Suppressor macrophage treated with lipopolysaccharide for 4 hours (primary cell): ENCODE data around the gene UBE2S.
"Not testable (repeated sequence)": the region's sequence is repeated elsewhere in the genome, so short reads cannot be mapped to it uniquely, and the experiment has no call there.

Experiments
- DNase-seq: peaks from one replicate; pipeline ENCODE4 v3.0.0-alpha.2; 2020

UBE2S gene

GRCh38 chr19:55402509-55402908 is 5.1 kb downstream of the UBE2S start:
- no peak for DNase-seq

- DNase-seq, result not testable (repeated sequence)
These were observed 6.2 kb downstream of the UBE2S start for GRCh38 chr19:55401390-55401789.

DNA sequence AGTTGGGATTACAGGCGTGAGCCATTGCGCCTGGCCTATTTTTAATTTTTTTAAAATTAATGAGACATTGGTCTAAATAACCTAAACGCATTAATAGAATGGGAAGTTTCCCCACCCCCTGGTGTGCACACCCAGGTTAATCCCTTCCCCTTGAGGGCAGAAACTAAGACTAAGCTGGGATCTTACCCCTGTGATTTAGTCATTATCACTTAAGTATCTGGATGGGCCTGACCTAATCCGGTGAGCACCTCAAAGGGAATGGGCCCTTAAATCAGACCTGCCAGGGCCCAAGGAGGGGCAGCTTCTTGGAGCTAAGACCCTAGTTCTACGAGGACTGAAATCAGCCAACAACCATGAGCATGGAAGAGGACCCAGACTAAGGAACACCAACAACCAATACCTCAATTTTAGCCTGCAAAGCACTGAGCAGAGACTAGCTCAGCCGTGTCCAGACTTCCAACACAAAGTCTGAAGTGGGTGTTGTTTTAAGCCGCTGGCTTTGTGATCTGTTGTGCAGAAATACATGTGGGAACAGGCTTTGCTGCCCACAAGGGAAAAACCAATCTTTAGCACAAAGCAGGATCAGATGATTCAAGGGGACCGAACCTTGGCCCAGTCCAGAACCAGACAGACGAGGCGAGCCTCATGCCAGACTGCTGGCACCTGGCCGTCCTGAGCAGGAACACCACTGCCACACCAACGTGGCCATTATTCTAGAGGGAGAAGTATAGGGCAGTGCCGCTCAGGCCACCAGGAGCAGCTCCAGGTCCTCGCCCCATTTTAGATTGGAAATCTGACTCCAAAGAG is 7.1 kb downstream of the UBE2S start:
- DNase-seq, result no peak

- DNase-seq, result peak; percentile 93
These were observed 9.2 kb downstream of the UBE2S start for GRCh38 chr19:55398200-55398925.

DNA sequence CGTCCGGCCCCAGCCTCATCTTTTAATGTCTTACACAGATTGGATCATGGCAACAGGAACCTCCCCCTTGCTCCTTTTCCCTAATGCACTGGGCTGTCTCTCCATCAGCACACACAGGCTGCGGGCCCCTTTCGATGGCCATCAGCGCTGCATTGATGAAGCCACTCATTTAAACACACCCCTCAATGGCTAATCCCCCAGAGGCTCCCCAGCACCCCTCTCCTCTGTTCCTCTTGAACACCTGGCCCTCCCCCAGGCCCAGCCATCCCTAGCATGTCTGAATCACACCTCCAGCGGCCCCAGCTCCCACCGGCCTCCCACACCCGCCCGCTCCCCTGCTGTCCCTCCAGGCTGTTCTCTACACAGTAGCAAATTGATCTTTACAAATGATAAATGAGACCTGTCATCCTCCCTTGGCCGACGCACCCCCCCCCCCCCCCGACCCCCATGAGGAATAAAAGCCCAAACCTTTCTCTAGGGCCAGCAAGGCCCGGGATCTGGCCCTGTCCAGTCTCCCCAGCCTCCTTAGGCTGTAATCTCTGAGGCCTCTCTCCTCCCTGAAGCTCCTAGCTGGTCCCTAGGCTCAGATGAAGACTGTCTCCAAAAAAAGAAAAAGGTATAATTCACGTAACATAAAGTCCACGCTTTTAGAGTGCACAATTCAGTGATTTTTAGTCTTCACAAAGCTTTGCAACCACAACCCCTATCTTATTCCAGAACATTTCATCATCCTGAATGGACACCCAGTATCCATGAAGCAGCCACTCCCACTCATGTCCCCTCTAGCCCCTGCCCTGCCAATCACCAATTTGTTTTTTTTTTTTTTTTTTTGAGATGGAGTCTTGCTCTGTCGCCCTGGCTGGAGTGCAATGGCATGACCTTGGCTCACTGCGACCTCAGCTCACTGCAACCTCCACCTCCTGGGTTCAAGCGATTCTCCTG is 14.5 kb downstream of the UBE2S start:
- no peak for DNase-seq

GRCh38 chr19:55391702-55392615 is 15.6 kb downstream of the UBE2S start:
- no peak for DNase-seq

- no peak for DNase-seq
These were observed 16.4 kb downstream of the UBE2S start for GRCh38 chr19:55391191-55391670.

DNA sequence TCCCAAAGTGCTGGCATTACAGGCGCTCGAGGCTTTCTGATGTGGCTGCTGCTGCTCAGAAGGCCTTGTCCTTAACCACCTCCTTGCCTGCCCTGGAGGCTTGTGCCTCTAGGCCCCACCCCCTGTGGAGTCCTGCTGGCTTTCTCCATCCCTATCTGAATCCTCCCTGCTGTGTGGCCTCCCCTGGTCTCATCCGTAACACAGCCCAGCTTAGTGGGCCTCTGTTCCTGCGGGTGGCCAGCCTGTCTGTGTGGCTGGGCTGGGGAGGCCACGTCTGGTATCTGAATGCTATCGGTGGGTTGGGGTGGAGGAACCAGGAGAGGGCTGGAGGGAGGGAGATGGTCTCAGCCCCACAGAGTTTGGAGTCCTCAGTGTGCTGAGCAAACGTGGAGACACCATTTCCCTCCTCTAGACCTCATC is 17.1 kb downstream of the UBE2S start:
- DNase-seq, result no peak

DNA sequence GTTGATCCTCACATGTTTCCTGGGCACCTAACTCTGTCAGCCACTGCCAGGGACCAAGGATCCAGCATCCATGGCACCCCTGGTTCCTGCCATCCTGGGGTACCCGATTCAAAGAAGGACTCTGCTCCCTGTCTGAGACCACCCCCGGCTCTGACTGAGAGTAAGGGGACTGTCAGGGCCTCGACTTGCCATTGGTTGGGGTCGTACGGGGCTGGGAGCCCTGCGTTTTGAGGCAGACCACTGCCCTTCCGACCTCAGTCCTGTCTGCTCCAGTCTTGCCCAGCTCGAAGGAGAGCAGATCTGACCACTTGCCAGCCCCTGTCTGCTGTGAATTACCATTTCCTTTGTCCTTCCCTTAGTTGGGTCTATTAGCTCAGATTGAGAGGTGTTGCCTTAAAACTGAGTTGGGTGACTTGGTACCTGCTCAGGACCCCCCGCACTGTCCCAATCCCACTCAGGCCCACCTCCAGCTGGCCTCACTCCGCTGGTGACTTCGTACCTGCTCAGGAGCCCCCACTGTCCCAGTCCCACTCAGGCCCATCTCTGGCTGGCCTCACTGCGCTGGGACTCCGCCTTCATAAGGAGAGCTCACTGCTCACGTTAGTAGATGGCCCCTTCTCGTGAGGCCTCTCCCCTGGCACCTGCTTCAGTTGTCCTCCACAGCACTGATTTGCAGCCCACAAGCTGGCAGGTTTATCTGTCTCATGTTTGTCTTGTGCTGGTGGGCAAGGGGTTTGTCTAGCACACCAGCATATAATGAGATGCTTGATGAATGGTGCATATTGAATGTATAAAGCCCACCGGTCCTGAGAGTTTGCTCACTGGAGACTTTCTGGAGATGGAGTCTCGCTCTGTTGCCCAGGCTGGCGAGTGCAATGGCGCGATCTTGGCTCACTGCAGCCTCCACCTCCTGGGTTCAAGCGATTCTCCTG is 17.9 kb downstream of the UBE2S start:
- no peak for DNase-seq

- DNase-seq, result no peak
These were observed 19.7 kb downstream of the UBE2S start for GRCh38 chr19:55387736-55388497.

GRCh38 chr19:55386493-55386971 is 21.1 kb downstream of the UBE2S start:
- no peak for DNase-seq

DNA sequence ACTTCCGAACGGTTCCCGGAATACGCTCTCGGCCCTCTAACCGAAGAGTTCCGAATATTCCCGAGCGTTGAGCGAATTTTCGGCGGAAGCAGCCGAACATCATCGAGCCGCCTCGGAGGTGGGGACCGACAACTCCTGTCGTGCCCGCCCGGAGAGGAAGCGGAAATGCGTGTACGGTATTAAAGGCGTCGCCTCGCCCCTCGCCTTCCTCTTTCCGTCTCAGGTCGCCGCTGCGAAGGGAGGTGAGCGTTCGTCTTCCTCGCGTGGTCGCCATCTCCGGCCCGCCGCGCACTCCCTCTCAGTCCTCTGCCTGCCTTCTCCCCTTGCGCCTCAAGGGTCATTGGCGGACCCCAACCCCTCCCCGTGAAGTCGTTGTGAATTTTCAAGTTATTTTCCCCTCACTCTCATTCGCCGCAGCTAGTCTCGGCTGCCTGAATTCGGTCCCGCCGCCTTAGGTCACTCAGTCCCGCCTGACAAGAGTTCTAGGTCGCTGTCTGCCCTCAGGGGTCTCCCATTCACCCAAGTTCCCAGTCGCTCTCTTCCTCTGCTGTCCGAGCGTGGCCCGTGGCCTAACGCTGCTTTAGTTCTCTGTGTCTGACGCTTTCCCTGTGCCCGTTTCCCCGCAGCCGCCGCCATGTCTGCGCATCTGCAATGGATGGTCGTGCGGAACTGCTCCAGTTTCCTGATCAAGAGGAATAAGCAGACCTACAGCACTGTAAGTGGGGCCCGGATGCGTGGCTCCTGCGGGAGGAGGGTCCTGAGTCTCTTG is 21.7 kb downstream of the UBE2S start, which contains the start of gene RPL28:
Gene RPL28 (plus strand): TSS at position 209 of the 769 bp plus-strand sequence. CDS start 426 bp downstream, at position 635.
- peak; percentile 100 for DNase-seq

DNA sequence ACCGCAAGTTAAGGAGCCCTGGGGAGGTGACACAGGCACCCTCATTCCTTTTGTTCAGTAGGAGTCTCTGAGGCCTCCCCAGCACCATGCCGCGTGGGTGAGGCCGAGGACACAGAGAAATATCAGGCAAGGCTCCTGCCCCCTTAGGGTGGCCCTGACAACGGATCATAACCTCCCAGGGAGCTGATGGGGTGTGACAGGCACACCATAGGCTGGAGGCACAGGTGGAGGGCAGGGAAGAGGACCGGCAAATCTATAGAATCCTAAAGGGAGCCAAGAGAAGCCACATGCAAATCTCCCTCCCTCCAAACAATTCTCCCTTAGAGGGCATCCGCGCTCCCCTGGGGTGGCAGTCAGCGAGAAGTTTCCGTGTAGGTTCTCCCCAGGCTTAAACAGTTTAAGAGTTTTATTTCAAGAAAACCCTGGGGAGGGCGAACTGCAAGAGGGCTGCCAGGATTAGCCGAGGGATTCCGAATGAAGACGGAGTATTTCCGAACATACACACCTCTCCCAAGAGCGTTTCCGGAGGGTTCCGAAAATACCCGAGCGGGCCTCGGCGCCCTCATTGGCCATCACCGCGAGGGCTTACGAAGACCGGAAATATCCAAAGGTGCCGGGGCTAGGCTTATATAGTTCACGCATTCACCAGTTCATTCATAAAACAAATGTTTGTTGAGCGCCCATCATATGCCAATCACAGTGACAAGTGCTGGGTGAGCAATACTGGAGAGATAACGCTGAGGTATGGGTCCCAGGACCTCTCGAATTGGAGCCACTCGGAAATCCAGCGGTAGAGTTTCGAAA is 22.5 kb downstream of the UBE2S start:
- DNase-seq, result peak; percentile 97

GRCh38 chr19:55384131-55384919 is 23.3 kb downstream of the UBE2S start, which contains the start of gene TMEM238:
TSS of gene TMEM238 (minus strand) at chr19:55384292. CDS start at chr19:55384259, 33 bp downstream.
- DNase-seq, result peak; percentile 36

DNA sequence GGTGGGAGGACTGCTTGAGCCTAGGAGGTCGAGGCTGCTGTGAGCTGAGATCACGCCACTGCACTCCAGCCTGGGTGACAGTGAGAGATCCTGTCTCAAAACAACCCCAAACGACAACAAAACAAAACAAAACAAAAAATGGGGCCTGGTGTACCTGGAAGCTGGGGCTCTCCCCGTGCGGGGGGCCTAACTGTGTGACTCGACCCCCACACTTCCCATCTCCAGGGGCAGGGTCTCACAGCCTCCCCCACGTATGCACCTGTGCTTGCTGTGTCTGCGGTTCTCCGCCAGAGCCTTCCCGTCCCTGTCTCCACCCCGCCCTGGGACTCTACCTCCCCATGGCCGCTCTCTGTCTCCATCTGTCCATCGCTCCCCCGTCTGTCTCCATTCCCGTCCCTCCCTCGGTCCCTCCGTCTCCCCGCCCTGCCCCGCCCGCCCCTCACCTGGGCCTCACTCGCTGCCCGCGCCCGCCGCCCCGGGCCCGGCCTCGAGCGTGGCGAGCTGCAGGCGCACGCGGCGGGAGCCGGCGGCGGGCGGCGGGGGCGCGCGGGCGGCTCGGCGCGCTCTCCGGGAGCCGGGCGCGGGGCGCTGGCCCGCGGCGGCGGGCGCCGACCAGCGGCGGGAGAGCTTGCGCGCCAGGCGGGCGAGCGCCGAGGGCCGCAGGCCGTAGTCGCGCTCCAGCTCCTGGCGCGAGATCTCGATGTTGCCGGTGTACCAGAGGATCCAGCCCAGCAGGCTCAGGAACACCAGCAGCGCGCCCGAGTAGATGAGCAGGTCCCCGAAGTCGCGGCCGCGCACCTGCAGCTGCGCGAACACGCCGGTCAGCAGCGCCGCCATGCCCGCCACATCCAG is 24.1 kb downstream of the UBE2S start:
- peak; percentile 74 for DNase-seq

DNA sequence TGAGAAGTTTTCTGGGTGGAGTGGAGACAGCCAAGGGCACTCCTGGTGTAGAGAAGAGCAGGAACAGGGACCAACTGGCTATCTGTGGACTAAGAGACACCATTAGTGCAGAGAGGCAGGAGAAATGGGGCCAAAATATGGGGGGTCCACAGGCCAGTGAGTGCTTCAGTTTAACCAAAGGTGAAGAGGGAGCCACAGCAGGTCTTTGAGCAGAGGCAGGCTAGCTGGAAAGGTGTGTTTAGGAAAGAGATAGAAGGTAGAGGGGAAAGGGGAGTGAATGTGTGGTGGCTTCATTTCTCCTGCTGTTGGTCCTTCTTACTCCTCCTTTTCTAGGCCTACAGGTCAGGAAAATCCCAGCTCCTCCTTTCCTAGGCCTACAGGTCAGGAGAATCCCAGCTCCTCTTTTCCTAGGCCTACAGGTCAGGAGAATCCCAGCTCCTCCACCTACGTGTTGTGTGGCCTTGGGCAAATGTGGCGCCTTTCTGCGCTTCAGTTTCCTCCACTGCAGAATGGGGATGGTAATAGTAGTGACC is 25.0 kb downstream of the UBE2S start:
- DNase-seq, result no peak
